MG63 (cell line): ENCODE data around the gene CRB1. TPM values are rescaled to one million over a fixed set of nuclear protein-coding genes. Genes with fewer than 3 reads are reported as not detected.

Experiments used
- DNase-seq: peaks from one replicate; pipeline ENCODE4 v3.0.0-alpha.2; 2020
- H3K27me3 ChIP-seq: fragments of 250-450 bp; sonication (Bioruptor Pico); 2 replicates; pipeline ENCODE4 v1.5.1; 2020; ENCODE audit warnings: mild to moderate bottlenecking, moderate library complexity
- H3K36me3 ChIP-seq: fragments of 250-450 bp; sonication (Bioruptor Pico); 2 replicates; pipeline ENCODE4 v1.5.1; 2020; ENCODE audit warnings: mild to moderate bottlenecking, moderate library complexity
- H3K4me3 ChIP-seq: fragments of 250-450 bp; sonication (Bioruptor Pico); 2 replicates; pipeline ENCODE4 v1.5.1; 2020; ENCODE audit warnings: mild to moderate bottlenecking, moderate library complexity
- H3K9me3 ChIP-seq: fragments of 250-450 bp; sonication (Bioruptor Pico); 2 replicates; pipeline ENCODE4 v1.5.1; 2020; ENCODE audit warnings: mild to moderate bottlenecking, moderate library complexity
- total RNA-seq: library from RNA; depleted of rRNA; stranded (reverse); fragments of >200 nt; shearing (Covaris generic); gene quantifications from 2 replicates; pipeline ENCODE4 v1.2.3, GENCODE V29; 2014; ENCODE audit warnings: low replicate concordance

Gene CRB1
- total RNA-seq, 1 experiment from 2014 or later, result 0.36 TPM

GRCh38 chr1:197284966-197285365 is 16.9 kb downstream of the CRB1 start:
- Histone ChIP-seq H3K4me3 (no peak overlapping the region), H3K36me3 (no peaks in the 10 kb centered on the region), H3K9me3 (no peaks in the 10 kb centered on the region), H3K27me3 (no peaks in the 10 kb centered on the region)
- no peak for DNase-seq

GRCh38 chr1:197285526-197286205 is 17.6 kb downstream of the CRB1 start:
- DNase-seq, result no peak
- Histone ChIP-seq H3K9me3 (no peaks in the 10 kb centered on the region), H3K36me3 (no peaks in the 10 kb centered on the region), H3K27me3 (no peaks in the 10 kb centered on the region), H3K4me3 (no peak overlapping the region)

GRCh38 chr1:197286634-197287033 is 18.6 kb downstream of the CRB1 start:
- H3K36me3 ChIP-seq, result no peaks in the 10 kb centered on the region
- no peaks in the 10 kb centered on the region for H3K9me3 ChIP-seq
- DNase-seq, result no peak
- H3K4me3 ChIP-seq, result no peak overlapping the region
- H3K27me3 ChIP-seq, result no peaks in the 10 kb centered on the region

GRCh38 chr1:197287863-197288262 is 19.8 kb downstream of the CRB1 start:
- no peak overlapping the region for H3K4me3 ChIP-seq
- no peaks in the 10 kb centered on the region for H3K9me3 ChIP-seq
- no peaks in the 10 kb centered on the region for H3K36me3 ChIP-seq
- no peaks in the 10 kb centered on the region for H3K27me3 ChIP-seq
- no peak for DNase-seq

GRCh38 chr1:197302775-197303174 is 34.7 kb downstream of the CRB1 start:
- no peaks in the 10 kb centered on the region for H3K27me3 ChIP-seq
- H3K9me3 ChIP-seq, result no peaks in the 10 kb centered on the region
- H3K36me3 ChIP-seq, result no peaks in the 10 kb centered on the region
- DNase-seq, result no peak
- H3K4me3 ChIP-seq, result no peak overlapping the region

GRCh38 chr1:197303463-197303862 is 35.4 kb downstream of the CRB1 start:
- Histone ChIP-seq H3K4me3 (no peak overlapping the region), H3K27me3 (no peaks in the 10 kb centered on the region), H3K9me3 (no peaks in the 10 kb centered on the region), H3K36me3 (no peaks in the 10 kb centered on the region)
- DNase-seq, result no peak

GRCh38 chr1:197304638-197305200 is 36.7 kb downstream of the CRB1 start:
- H3K4me3 ChIP-seq, result no peak overlapping the region
- H3K36me3 ChIP-seq, result no peaks in the 10 kb centered on the region
- no peak for DNase-seq
- H3K27me3 ChIP-seq, result no peaks in the 10 kb centered on the region
- H3K9me3 ChIP-seq, result peaks cover 4% of the 10 kb centered on the region

GRCh38 chr1:197305925-197306324 is 37.9 kb downstream of the CRB1 start:
- no peak for DNase-seq

GRCh38 chr1:197306381-197307062 is 38.5 kb downstream of the CRB1 start:
- H3K4me3 ChIP-seq, result no peak overlapping the region
- H3K27me3 ChIP-seq, result no peaks in the 10 kb centered on the region
- no peak for DNase-seq
- H3K9me3 ChIP-seq, result peaks cover 4% of the 10 kb centered on the region
- no peaks in the 10 kb centered on the region for H3K36me3 ChIP-seq

More at GRCh38 chr1:197305925-197306324, 37.9 kb downstream of the CRB1 start:
- Histone ChIP-seq H3K4me3 (no peak overlapping the region), H3K36me3 (no peaks in the 10 kb centered on the region), H3K27me3 (no peaks in the 10 kb centered on the region), H3K9me3 (peaks cover 4% of the 10 kb centered on the region)

- Histone ChIP-seq H3K36me3 (no peaks in the 10 kb centered on the region), H3K27me3 (no peaks in the 10 kb centered on the region), H3K4me3 (no peak overlapping the region), H3K9me3 (peaks cover 4% of the 10 kb centered on the region)
- no peak for DNase-seq
Measured at GRCh38 chr1:197307136-197307535, 39.1 kb downstream of the CRB1 start.

GRCh38 chr1:197307551-197307950 is 39.5 kb downstream of the CRB1 start:
- Histone ChIP-seq H3K4me3 (no peak overlapping the region), H3K36me3 (no peaks in the 10 kb centered on the region), H3K27me3 (no peaks in the 10 kb centered on the region), H3K9me3 (peaks cover 4% of the 10 kb centered on the region)
- no peak for DNase-seq

- peaks cover 4% of the 10 kb centered on the region for H3K9me3 ChIP-seq
- H3K36me3 ChIP-seq, result no peaks in the 10 kb centered on the region
- no peak for DNase-seq
- no peaks in the 10 kb centered on the region for H3K27me3 ChIP-seq
- no peak overlapping the region for H3K4me3 ChIP-seq
Measured at GRCh38 chr1:197311081-197311480, 43.0 kb downstream of the CRB1 start.

- no peaks in the 10 kb centered on the region for H3K27me3 ChIP-seq
- H3K9me3 ChIP-seq, result peaks cover 4% of the 10 kb centered on the region
- peak; percentile 9 for DNase-seq
- no peak overlapping the region for H3K4me3 ChIP-seq
- no peaks in the 10 kb centered on the region for H3K36me3 ChIP-seq
Measured at GRCh38 chr1:197312163-197312562, 44.1 kb downstream of the CRB1 start.

- Histone ChIP-seq H3K9me3 (peaks cover 4% of the 10 kb centered on the region), H3K4me3 (no peak overlapping the region), H3K27me3 (no peaks in the 10 kb centered on the region), H3K36me3 (no peaks in the 10 kb centered on the region)
- DNase-seq, result no peak
Measured at GRCh38 chr1:197313713-197314112, 45.7 kb downstream of the CRB1 start.

- H3K9me3 ChIP-seq, result no peaks in the 10 kb centered on the region
- no peaks in the 10 kb centered on the region for H3K27me3 ChIP-seq
- DNase-seq, result no peak
- no peaks in the 10 kb centered on the region for H3K36me3 ChIP-seq
- H3K4me3 ChIP-seq, result no peak overlapping the region
Measured at GRCh38 chr1:197314682-197315081, 46.6 kb downstream of the CRB1 start.

GRCh38 chr1:197319631-197320030 is 51.6 kb downstream of the CRB1 start:
- DNase-seq, result no peak
- Histone ChIP-seq H3K9me3 (no peaks in the 10 kb centered on the region), H3K27me3 (no peaks in the 10 kb centered on the region), H3K36me3 (no peaks in the 10 kb centered on the region), H3K4me3 (no peak overlapping the region)

- Histone ChIP-seq H3K36me3 (no peaks in the 10 kb centered on the region), H3K4me3 (no peak overlapping the region), H3K9me3 (no peaks in the 10 kb centered on the region), H3K27me3 (no peaks in the 10 kb centered on the region)
- peak; percentile 84 for DNase-seq
Measured at GRCh38 chr1:197320991-197321531, 53.0 kb downstream of the CRB1 start.
